NCI-H1417 (cell line): Measurements from ENCODE around the gene SNED1.

ENCODE experiments used
- DNase-seq, 3 experiments: peaks; one replicate each; lab custom pipeline; 2025; lab: John Stamatoyannopoulos, UW

The SNED1 gene

DNA sequence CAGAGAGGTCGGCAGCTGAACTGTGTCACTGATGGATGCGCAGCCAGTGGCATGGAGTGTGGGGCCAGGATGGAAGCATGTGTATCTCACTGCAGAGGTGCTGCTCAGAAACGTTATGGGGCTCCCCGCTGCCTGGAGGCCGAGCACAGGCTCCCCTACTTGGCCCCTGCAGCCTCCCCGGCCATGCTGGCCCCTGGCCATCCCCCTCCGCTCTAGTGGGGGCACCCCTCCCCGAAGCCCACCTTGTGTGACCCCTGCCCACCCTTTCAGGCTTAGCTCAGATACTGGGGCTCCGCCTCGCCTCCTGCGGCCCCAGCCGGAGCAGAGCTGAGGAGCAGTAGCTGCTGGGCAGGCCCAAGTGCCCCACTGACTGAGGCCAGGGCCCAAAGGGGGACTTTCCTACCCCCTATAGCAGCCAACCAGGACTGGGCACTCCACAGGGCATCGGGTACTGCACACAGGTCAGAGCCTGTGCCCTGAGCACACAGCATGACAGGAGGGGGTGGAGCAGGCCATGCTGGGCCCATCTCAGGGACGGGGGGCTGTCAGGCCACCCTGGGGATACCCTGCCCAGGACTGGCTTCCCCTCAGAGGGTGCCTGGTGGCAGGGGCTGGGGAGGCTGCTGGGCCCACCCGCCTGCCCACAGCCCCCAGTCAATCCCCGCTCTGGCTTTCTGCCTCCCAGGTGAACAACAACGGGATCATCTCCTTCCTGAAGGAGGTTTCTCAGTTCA, 31.3 kb downstream of the SNED1 start:
- DNase-seq = no peak

DNA sequence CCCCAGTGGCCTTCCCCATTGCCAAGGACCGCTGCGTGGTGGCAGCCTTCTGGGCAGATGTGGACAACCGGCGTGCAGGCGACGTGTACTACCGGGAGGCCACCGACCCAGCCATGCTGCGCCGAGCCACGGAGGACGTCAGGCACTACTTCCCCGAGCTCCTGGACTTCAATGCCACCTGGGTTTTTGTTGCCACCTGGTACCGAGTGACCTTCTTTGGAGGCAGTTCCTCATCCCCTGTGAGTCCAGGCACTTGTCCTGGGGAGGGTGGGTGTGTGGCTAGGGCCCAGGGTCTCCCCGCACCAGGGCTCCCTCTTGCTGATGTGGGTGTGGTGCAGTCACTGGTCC, 31.9 kb downstream of the SNED1 start:
- no peak for DNase-seq

DNA sequence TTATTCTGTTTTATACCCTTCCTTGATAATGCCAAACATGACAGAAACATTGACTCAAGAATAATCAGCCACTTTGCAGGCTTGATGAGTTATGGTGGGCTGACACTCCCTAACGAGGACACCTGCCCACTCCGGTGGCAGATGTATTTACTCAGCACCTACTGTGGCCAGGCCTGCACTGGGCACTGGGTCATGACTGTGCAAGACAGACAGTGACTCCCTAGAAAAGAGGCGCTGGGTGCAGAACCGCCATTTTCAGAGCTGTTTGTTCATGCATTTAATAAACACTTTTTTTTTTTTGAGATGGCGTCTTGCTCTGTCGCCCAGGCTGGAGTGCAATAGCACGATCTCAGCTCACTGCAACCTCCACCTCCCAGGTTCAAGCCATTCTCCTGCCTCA, 32.5 kb downstream of the SNED1 start:
- peak in 1 of 3 experiments; percentile 21 for DNase-seq

DNA sequence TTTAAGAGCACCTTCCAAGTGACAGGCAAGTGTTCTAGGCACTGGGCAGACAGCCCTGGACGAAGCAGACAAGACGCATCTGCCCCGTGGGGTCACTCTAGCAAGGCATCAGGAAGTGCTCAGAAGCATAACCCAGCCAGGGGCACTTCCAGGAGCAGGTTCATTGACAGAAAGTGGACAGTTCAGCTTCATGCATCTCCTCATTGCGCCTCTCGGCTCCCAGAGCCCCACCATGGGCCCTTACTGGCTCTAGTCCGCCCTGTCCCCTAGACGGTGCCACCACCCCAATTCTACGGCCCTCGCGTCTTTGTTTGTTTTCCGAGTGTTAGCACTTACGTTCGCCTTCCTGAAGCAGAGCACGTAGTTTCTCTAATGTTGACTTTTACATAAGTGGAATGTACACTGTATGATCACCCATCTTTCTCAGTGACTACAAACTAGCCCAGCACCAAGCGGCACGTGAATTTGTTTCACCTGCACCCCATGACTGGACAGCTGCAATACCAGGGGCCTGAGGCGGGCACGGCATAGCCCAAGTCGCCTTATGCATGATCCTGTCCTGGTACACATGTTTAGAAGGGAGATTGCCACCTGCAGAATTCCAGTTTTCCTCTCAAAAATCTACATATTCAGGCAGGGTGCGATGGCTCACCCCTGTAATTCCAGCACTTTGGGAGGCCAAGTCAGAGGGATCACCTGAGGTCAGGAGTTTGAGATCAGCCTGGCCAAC, 33.2 kb downstream of the SNED1 start:
- DNase-seq = no peak

DNA sequence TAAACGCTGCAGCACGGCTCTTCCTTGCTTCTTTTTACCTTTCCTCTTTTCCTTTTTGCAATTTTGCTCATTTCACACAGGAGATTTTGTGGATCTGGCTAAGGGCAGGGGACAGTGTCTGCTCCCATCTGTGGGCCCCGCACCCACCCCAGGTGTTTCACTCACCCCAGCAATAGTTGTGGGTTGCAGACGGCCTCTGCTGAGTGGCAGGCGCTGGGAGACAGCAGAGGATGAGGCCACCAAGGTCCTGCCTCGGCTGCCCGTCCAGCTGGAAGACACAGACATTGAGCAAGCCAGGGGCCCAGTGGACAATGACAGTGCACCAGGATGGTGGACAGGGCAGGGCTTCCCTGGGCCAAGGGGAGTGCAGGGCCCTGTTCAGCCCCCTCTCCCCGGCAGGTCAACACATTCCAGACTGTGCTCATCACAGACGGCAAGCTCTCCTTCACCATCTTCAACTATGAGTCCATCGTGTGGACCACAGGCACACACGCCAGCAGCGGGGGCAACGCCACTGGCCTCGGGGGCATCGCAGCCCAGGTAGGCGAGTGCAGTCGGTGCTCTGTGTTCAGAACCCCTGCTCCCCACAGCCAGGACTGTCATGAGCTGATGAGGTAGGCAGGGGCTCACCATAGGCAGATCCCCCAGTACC, 35.0 kb downstream of the SNED1 start:
- no peak for DNase-seq

DNA sequence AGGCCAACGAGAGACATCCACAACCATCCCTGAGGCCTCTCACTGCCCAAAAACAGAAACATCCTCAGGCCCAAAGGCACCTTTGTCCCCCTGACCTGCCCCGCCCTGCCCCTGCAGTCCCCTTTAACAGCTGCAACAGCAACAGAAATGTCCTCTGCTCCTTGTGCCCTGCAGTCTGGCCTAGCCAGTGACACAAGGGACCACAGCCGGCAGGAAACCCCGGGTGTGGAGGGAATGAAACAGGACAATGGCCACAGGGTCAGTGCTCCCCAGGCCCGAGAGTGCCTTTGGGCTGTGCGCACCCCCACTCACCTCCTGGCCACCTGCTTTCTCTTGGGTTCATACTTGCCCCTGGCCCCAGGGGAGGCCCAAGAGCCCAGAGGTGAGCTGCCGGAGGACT, 35.6 kb downstream of the SNED1 start:
- DNase-seq = no peak

DNA sequence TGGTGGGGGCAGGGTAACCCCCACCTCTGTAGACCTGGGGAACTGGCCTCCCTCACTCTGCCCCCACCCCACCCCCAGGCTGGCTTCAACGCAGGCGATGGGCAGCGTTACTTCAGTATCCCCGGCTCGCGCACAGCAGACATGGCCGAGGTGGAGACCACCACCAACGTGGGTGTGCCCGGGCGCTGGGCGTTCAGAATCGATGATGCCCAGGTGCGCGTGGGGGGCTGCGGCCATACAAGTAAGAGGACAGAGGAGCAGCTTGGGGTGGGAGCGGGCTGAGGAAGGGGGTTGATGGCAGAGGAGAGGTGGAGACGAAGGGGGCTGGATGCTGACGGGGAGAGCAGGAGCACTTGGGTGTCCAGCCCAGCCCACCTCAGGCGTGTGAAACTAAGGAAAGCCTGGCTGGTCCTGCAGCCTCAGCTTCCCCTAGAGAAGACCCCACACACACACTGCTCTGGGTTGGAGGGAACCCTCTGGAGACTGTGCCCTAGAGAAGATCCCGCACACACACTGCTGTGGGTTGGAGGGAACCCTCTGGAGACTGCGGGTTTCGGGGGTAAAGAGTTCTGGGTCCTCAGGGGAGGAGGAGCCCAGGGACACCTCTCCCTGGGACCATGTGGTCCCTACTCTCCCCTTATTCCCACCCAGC, 36.2 kb downstream of the SNED1 start:
- no peak for DNase-seq

DNA sequence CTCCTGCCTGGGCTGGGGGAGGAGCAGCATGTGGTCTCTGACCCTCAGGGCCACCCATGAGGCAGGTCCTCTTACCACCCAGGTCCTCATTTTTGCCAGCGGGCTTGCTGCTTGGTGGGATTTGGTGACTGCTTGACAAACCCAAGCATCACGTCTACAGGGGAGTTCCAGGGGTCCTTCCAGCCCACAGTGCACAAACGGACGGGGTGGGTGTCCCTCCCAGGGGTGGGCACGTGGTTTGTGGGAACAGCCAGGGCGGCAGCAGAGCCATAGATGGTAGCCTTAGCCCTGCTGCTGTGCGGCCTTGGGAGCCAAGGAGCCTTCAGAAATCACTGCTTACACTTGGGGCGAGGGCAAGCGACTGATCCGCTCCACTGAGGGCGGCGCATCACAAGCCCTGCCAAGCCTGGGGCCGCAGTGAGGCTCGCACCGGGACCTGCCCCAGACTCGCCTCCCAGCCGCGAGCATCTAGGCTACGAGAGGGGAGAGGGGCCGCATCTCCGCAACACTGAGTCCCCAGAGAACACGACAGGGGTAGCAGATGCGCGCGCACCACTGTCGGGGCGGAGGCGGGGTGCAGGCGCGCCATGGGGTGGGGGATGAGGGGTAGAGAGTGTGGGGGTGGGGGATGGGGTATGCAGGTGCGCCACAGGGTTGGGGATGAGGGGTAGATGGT, 36.9 kb downstream of the SNED1 start:
- no peak for DNase-seq

DNA sequence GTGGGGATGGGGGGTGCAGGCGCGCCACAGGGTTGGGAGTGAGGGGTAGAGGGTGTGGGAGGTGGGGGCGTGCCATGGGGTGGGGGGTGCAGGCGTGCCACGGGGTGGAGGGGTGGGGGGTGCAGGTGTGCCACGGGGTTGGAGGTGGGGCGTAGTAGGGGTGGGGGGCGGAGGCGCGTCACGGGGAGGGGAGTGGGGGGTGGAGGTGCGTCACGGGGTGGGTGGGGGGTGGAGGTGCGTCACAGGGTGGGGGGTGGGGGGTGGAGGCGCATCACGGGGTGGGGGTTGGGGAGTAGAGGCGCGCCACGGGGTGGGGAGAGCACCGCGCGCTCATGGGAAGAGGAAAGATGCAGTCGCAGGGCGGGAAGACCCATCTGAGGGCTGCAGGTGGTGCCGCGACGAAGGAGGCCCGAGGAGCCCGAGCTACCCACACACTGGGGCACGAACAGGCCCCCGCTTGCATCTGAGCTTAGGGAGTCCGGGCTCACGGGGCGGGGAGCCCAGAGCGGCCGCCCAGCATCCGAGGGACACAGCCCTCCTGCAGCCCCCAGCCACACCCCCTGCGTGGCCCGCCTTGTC, 37.5 kb downstream of the SNED1 start:
- DNase-seq = no peak

DNA sequence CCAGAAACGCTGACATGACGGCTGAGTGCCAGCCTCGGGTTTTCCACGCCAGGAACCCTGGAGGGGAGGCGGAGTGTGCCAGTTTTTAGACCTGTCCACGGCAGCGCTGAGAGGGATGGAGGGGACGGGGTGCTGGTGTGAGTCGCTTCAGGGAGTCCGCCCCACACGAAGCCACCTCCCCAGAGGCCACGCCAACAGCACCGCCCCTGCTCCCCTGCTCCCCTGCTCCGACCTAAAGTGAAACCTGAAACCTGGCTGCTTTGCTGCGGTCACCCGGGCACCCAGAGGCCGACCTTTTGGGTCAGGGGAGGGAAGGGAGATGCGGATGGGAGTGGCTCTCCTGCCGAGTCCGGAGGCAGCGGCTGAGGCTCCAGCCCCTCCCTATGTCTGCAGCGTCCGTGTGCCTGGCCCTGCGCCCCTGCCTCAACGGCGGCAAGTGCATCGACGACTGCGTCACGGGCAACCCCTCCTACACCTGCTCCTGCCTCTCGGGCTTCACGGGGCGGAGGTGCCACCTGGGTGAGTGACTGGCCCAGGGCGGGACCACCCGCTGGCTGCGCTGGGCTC, 38.1 kb downstream of the SNED1 start:
- peak in 2 of 3 experiments; percentile 28 to 31 for DNase-seq

DNA sequence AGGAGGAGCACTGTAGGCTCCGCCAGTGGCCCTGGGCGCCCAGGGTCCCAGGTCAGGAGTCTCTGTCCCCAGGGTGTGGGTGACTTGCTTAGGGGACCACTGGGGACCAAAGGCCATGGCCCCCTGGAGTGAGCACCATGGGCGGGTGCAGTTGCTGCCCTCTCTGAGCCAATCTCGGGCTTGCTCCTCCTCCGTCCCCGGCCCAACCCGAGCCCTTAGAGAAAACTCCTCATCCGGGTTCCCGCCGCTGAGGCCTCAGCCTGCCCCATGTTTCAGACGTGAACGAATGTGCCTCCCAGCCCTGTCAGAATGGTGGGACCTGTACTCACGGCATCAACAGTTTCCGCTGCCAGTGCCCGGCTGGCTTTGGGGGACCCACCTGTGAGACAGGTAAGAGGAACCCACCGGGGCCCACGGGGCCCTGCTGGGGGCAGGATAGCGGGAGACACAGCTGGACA, 38.6 kb downstream of the SNED1 start:
- DNase-seq = no peak

DNA sequence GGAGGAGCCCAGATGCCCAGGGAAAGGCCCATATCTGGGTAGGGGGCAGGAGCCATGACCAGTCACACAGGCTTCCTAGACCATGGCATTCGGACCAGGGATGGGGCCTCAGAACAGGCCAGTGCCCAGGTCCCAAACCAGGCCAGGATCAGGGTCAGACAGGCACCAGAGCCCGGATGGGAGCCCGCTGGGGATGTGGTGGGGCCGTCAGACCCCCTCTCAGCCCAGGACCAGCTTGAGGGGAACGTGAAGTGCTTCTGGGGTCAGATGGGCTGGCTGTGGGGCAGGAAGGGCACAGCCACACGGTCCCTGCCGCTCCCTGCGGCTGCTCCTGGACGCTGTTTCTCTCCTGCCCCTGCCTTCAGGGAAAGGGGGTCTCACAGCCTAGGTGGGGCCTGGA, 39.1 kb downstream of the SNED1 start:
- no peak for DNase-seq

DNA sequence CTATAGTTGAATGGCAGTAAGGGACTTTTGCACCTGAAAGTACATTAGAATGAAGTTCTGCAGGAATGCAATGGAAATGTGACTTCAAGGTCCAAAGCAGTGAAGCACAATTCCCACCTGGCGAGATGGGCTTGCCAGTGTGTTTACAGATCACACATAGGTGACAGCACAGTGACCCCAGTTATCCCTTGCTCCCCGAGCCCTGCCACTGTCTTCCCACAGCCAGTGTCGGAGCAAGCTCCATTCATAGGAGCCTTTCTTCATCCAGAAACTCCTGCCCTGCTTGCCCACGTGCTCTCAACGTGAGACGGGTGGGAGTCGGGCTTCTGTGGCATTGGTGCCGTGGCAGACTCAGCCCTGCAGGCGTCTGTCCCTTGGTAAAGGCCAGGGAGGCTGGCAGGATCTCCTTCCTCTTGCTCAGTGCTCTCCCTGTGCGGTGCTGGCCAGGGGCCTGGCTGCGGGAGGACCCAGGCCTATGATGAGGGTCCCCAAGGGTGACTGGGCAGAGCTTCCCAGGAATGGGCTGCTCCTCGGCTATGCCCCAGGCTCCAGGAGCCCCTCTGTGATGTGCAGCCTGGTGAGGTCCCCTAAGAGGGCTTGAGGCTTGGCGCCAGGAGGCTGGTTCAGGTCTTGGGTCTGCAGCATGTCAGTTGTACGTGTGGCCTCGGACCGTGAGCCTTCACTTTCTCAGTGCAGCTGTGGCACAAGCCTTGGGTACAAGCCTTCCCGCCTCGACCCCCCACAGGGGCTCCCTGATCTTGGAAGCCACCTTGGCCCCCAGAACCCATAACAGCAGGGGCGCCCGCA, 40.2 kb downstream of the SNED1 start:
- no peak for DNase-seq

DNA sequence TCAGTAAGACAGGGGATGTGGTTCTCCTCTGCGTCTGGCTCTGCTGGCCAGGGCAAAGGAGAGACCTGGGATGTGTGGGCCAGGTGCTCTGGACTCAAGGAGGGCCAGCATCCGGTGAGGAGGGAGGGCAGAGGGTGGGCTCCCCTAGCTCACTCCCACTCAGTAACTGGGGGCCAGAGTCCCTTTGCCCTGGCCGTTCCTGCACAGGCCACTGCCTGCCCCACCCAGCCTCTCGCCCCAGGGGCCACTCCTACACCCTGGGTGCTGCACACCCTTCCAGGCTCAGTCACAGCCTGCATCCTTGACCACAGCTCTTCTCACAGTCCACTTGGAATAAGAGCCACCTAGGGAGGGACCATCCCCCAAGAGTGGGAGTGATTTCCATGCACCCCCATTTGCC, 41.0 kb downstream of the SNED1 start:
- DNase-seq = no peak

DNA sequence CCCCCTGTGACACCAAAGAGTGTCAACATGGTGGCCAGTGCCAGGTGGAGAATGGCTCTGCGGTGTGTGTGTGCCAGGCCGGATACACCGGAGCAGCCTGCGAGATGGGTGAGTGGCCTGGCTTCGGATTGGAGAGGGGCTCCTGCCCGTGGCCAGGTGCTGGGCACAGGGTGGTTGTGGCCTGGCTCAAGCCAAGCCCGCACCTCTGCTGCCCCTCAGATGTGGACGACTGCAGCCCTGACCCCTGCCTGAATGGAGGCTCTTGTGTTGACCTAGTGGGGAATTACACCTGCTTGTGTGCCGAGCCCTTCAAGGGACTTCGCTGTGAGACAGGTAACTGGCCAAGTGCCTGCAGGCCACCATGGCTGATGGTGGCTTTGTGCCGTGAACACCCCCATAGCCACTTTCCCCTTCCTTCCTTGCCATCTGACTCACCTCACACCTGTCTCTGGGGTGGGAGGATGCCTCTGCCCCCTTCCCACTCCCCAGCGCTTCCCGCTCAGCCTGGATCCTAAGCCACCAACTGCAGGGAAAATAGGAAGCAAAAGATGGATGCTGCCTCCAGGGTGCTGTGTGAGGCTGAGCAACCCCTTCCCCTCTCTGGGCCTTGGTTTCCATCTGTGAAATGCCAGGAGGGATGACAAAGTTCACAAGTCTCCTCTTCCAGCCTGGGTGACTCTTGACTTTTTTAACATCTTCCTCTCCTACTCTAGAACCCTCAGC, 41.8 kb downstream of the SNED1 start:
- DNase-seq = no peak

DNA sequence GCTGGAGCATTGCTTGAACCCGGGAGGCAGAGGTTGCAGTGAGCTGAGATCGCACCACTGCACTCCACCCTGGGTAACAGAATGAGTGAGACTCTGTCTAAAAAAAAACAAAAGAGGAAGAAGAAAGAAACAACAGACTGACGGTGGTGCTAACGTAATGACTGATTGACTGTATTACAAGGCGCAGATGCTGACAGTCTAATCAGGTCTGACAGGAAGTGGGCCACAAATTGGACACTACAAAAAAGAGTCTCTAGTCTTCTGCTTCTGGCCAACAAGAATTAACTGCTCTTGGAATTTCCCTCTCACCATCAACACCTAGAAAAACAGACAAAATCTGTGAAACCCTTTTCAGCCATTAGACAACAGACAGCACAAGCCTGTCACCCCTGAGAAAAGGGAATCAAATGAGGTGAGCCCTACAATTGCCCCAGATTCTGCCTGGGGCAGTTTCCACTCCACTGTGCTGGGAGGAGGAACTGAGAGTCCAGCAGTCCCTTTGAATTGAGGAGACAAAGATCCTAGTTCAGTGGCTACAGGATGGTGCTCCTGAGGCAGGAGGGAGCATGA, 43.3 kb downstream of the SNED1 start:
- DNase-seq = peak in 1 of 3 experiments; percentile 37

DNA sequence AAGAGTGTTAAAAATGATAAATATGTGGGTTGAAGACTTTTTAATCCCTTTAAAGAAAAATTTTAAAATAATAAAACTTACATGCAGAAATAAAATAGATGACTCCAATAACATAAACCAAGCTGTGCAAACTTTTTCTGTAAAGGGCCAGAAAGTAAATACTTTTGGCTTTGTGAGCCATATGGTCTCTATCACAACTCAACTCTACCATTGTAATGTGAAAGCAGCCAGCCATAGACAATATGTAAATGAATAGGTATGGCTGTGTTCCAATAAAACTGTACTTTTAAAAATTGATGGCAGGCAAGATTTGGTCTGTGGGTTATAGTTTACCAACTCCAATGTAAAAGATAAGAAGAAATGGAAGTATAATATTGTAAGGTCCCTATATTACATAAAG, 45.2 kb downstream of the SNED1 start:
- DNase-seq = no peak

DNA sequence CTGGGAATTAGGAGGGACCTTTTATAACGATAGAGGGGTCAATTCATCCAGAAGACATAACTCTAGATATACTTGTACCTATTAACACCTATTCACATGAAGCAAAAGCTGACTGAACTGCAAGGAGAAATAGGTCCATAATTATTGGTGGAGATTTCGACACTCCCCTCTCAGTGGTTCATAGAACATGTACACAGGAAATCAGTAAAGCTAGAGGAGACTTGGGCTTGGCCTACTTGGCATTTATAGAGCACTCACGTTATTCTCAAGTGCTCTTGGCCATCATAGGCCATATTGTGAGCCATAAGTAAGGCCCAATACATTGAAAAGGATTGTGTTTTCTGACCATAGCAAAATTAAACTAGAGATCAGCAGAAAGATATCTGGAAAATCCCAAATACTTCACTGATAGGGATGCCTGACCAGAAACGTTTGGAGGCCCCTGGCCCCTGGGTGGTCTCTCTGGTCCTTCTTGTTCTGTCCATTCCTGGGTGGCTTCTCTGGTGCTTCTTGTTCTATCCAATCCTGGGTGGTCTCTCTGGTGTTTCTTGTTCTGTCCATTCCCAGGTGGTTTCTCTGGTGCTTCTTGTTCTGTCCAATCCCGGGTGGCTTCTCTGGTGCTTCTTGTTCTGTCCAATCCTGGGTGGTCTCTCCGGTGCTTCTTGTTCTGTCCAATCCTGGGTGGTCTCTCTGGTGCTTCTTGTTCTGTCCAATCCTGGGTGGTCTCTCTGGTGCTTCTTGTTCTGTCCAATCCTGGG, 49.0 kb downstream of the SNED1 start:
- peak in 1 of 3 experiments; percentile 15 for DNase-seq
